HS-27A (cell line): ENCODE data around the gene GIMAP6.
"Not testable (repeated sequence)": the region's sequence is repeated elsewhere in the genome, so short reads cannot be mapped to it uniquely, and the experiment has no call there.

Source experiments
- DNase-seq: peaks from one replicate; pipeline ENCODE4 v3.0.0-alpha.2; 2012; ENCODE audit warnings: low read depth, missing footprints

The GIMAP6 gene

GRCh38 chr7:150585199-150585598 lies 47.0 kb downstream of the GIMAP6 start:
- no peak for DNase-seq

- no peak for DNase-seq
Observed at GRCh38 chr7:150580638-150581394, 51.4 kb downstream of the GIMAP6 start.

DNA sequence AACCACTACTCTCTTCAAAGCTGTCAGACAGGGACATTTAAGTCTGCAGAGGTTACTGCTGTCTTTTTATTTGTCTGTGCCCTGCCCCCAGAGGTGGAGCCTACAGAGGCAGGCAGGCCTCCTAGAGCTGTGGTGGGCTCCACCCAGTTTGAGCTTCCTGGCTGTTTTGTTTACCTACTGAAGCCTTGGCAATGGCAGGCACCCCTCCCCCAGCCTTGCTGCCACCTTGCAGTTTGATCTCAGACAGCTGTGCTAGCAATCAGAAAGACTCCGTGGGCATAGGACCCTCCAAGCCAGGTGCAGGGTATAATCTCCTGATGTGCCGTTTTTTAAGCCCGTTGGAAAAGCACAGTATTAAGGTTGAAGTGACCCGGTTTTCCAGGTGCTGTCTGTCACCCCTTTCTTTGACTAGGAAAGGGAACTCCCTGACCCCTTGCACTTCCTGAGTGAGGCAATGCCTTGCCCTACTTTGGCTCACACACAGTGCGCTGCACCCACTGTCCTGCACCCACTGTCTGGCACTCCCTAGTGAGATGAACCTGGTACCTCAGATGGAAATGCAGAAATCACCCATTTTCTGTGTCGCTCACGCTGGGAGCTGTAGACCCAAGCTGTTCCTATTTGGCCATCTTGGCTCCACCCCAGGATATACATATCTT lies 52.1 kb downstream of the GIMAP6 start:
- DNase-seq, result not testable (repeated sequence)
